ENCODE data around the gene CDHR1.
A peak's percentile ranks its signal among the peaks of the same experiment; 100 is the strongest.

CDHR1 gene

DNA sequence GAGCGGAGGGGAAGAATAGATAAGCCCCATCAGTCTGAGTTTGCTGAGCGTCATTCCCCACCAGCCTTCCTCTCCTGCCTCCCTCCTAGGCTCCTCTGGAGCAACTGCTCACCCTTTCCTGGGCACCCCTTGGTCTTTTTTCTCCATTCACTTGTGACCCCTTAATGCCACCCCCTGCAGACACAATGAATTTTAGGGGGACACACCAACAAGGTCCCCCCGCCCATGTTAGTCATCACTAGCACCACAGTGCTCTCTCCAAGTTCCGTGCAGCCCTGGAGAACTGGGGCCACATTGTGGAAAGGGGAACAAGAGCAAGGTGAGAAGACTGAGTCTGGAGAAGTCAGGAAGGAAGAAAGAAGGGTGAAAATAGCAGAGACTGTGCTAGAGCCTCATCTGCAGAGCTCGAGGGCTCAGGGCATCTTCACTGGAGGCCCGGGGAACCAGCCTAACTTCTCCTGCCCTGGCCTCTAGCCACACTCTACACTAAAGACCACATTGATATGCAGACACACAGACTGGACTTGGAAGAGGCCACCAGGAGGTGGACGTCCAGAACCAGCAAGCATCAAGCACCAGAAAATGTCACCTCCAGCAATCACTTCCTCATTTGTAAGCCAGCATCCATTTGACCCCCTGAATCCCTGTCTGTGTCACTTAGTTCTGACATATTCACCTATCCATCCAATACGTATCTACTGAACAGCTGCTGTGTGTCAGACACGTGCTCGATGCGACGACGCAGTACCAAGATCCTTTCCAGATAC, 68.0 kb downstream of the CDHR1 start:
- DNase-seq (ENCODE audit: low read depth), result no peak

DNA sequence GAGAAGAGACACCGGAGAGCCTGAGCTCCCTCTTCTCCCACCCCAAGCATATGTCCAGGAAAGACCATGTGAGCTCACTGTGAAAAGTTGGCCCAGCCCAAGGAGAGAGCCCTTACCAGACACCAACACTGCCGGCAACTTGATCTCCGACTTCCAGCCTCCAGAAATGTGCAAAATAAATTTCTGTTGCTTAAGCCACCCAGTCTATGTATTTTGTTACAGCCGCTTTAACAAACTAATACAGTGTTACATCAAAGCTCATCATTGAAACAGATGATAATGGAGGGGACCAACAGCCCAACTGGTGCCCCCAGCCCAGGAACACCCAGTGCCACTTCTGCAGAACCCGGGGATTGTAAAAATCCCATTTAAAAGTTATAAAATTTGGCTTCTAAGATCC, 69.4 kb downstream of the CDHR1 start:
- no peak for DNase-seq (ENCODE audit: low read depth)

DNA sequence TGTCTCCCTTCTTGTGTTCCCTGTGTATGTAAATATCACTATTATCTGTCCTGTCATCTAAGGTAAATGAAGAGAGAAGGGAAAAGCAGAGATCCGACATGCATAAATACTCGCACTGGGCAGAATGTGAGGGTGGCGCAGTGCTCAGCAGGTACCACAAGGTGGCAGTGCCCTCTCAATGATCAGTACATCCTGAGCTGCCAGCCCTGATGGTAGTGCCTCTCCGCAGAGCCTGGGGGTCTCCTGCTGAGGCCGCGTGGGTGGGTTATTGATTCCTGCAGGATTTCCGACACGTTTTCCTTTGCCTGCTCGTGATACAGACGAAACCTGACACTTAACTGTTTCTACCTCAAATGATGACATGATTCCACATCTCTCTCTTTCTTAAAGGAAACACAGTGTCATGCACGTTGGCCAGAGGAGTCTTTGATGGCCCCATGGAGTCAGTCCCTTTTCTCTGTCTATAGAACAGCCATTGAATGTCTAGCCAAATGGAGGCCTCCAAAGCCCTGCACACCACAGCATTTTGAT, 70.3 kb downstream of the CDHR1 start:
- DNase-seq (ENCODE audit: low read depth), result peak; percentile 15

DNA sequence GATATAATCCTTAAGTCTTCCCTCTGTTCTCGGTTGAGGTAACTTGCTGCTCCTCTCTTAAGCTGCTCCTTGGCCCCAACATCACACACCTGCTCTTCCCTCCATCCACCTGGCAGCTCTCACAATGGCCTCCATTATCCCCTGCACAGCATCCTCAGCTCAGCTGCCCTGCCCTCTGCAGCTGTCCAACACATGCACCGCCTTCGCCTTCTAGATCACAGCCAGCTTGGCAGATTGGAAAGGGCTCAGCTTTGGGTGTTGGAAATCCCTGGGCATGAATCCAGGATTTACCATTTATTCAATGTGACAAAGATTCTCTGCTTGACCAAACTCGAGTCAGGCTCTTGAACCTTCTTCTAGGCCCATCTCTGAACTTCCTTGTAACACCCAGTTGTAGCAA, 71.1 kb downstream of the CDHR1 start:
- DNase-seq (ENCODE audit: low read depth), result no peak

DNA sequence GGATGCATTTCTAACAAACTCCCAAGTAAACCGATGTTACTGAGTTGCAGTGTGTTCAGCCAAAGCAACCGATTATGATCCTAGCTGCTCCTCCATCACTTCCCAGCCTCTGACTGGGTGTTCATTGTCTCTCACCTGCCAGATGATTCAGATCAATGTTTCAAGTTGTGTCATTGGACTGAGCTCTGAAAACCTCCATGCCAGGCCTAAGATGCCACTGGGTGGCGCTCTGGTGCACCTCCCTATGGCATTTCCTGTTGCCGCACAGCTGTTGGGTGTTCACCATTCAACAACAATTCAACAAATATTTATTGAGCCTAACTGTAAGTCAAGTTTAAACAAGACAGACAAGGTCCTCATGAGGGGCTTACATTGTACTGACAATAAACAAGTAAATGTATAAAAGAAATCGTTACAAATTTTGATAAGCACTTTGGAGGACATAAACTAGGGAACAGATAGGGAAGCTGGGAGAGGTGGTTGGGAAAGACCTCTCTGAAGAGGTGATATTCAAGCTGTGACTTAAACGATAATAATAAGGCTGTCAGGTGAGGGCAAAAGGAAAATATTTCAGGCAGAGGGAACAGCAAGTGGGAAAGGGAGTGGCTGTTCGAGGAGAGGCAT, 73.3 kb downstream of the CDHR1 start:
- peak; percentile 29 for DNase-seq (ENCODE audit: low read depth)

DNA sequence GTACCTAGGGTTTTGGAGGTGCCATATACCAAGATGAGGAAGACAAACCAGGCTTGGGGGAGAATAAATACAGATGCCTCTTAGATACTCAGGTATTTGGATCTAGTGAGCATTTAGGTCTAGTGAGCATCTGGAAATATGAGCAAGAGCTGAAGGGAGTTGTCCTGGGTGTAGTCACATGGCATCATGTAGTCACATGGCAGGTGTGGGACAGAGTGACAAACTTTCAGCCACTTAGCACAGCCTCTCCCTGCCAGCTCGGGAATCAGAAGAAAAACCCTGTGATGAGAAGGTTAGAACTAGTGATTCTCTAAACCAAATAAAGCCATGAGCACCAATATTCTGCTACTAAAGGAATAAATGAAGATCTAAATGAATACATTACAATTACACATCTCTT, 74.8 kb downstream of the CDHR1 start:
- no peak for DNase-seq (ENCODE audit: low read depth)

Data from stromal cell of bone marrow (primary cell).